ENCODE measurements around the gene MRPS16.

DNA sequence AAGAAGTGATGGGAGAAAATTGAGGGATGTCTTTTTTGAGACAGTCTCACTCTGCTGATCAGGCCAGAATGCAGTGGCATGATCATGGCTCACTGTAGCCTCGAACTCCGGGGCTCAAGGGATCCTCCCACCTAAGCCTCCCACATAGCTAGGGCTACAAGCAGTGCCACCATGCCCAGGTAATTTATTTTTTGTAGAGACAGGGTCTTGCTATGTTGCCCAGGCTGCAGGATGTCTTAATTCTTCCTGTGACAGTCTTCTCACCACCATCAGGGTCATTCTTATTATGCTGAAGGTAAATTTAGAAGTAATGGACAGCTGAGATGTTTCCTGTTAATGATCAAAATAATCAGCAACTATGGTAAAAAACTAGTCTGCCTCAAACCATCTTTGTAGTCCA, 12.5 kb downstream of the MRPS16 start:
- TF ChIP-seq, protein P1, sequence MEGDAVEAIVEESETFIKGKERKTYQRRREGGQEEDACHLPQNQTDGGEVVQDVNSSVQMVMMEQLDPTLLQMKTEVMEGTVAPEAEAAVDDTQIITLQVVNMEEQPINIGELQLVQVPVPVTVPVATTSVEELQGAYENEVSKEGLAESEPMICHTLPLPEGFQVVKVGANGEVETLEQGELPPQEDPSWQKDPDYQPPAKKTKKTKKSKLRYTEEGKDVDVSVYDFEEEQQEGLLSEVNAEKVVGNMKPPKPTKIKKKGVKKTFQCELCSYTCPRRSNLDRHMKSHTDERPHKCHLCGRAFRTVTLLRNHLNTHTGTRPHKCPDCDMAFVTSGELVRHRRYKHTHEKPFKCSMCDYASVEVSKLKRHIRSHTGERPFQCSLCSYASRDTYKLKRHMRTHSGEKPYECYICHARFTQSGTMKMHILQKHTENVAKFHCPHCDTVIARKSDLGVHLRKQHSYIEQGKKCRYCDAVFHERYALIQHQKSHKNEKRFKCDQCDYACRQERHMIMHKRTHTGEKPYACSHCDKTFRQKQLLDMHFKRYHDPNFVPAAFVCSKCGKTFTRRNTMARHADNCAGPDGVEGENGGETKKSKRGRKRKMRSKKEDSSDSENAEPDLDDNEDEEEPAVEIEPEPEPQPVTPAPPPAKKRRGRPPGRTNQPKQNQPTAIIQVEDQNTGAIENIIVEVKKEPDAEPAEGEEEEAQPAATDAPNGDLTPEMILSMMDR (IDR thresholded peaks at IDR 0.05; ENCODE audit: insufficient read depth, low read length): no peak
- no peak for TF ChIP-seq POLR2AphosphoS5 (IDR thresholded peaks at IDR 0.05; ENCODE audit: low read depth)
- TF ChIP-seq, protein P2, sequence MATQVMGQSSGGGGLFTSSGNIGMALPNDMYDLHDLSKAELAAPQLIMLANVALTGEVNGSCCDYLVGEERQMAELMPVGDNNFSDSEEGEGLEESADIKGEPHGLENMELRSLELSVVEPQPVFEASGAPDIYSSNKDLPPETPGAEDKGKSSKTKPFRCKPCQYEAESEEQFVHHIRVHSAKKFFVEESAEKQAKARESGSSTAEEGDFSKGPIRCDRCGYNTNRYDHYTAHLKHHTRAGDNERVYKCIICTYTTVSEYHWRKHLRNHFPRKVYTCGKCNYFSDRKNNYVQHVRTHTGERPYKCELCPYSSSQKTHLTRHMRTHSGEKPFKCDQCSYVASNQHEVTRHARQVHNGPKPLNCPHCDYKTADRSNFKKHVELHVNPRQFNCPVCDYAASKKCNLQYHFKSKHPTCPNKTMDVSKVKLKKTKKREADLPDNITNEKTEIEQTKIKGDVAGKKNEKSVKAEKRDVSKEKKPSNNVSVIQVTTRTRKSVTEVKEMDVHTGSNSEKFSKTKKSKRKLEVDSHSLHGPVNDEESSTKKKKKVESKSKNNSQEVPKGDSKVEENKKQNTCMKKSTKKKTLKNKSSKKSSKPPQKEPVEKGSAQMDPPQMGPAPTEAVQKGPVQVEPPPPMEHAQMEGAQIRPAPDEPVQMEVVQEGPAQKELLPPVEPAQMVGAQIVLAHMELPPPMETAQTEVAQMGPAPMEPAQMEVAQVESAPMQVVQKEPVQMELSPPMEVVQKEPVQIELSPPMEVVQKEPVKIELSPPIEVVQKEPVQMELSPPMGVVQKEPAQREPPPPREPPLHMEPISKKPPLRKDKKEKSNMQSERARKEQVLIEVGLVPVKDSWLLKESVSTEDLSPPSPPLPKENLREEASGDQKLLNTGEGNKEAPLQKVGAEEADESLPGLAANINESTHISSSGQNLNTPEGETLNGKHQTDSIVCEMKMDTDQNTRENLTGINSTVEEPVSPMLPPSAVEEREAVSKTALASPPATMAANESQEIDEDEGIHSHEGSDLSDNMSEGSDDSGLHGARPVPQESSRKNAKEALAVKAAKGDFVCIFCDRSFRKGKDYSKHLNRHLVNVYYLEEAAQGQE (IDR thresholded peaks at IDR 0.05; ENCODE audit: insufficient replicate concordance, low read depth): no peak

Data from HL-60 (cell line).